Hepatocyte (in vitro differentiated cells): ENCODE data around the gene DDX5. TPM values are rescaled to one million over a fixed set of nuclear protein-coding genes. Genes with fewer than 3 reads are reported as not detected.

Experiments
- DNase-seq: peaks from one replicate; pipeline ENCODE4 v3.0.0-alpha.2; 2016; ENCODE audit warnings: low spot score
- H2AFZ ChIP-seq: fragments of 200-600 bp; sonication (generic); 2 replicates; pipeline ENCODE4 v1.6.0; 2016; ENCODE audit warnings: antibody characterized with exemption, mild to moderate bottlenecking
- H3K27ac ChIP-seq: fragments of 200-600 bp; sonication (generic); 2 replicates; pipeline ENCODE4 v1.5.1; 2016; ENCODE audit warnings: mild to moderate bottlenecking
- H3K27me3 ChIP-seq: fragments of 200-600 bp; sonication (generic); 2 replicates; pipeline ENCODE4 v1.6.1; 2016
- H3K36me3 ChIP-seq: fragments of 200-600 bp; sonication (generic); replicated peaks from 2 replicates; pipeline ENCODE4 v1.5.1; 2016; ENCODE audit warnings: low read depth; ENCODE audit not compliant: insufficient read depth
- H3K4me1 ChIP-seq: fragments of 200-600 bp; sonication (generic); 2 replicates; pipeline ENCODE4 v1.5.1; 2016; ENCODE audit warnings: mild to moderate bottlenecking, moderate library complexity; ENCODE audit not compliant: insufficient read depth
- H3K4me2 ChIP-seq: fragments of 200-600 bp; sonication (generic); 2 replicates; pipeline ENCODE4 v1.6.0; 2016
- H3K4me3 ChIP-seq: fragments of 200-600 bp; sonication (generic); 2 replicates; pipeline ENCODE4 v1.5.1; 2016; ENCODE audit warnings: mild to moderate bottlenecking
- H3K79me2 ChIP-seq: fragments of 200-600 bp; sonication (generic); 2 replicates; pipeline ENCODE4 v1.6.0; 2017; ENCODE audit warnings: mild to moderate bottlenecking
- H3K9me2 ChIP-seq: fragments of 200-600 bp; sonication (generic); replicated peaks from 2 replicates; pipeline ENCODE4 v1.6.0; 2017; ENCODE audit warnings: mild to moderate bottlenecking; ENCODE audit not compliant: insufficient read depth
- H3K9me3 ChIP-seq: fragments of 200-600 bp; sonication (generic); 2 replicates; pipeline ENCODE4 v1.5.1; 2016; ENCODE audit warnings: low read depth, mild to moderate bottlenecking
- H4K20me1 ChIP-seq: fragments of 200-600 bp; sonication (generic); 2 replicates; pipeline ENCODE4 v1.6.0; 2016; ENCODE audit warnings: mild to moderate bottlenecking; ENCODE audit not compliant: insufficient read depth, poor library complexity, severe bottlenecking
- CTCF ChIP-seq: fragments of 200-600 bp; sonication (generic); IDR thresholded peaks from 2 replicates; pipeline ENCODE4 v1.5.1; 2016; ENCODE audit warnings: antibody characterized with exemption, mild to moderate bottlenecking; ENCODE audit not compliant: poor library complexity
- EZH2 ChIP-seq: fragments of 200-600 bp; sonication (generic); IDR thresholded peaks from 2 replicates; pipeline ENCODE4 v1.6.1; 2016; ENCODE audit warnings: antibody characterized with exemption, mild to moderate bottlenecking, borderline replicate concordance
- EZH2phosphoT487 ChIP-seq: fragments of 200-600 bp; sonication (generic); IDR thresholded peaks from one replicate; pipeline ENCODE4 v1.6.1; 2018; ENCODE audit warnings: antibody characterized with exemption, mild to moderate bottlenecking, low read depth, moderate library complexity; ENCODE audit not compliant: unreplicated experiment, severe bottlenecking
- WGBS: methylation state at CpG from one replicate; pipeline ENCODE4 v1.1.6; 2016; ENCODE audit warnings: low lambda C conversion rate; ENCODE audit errors: missing lambda C conversion rate; 5-methylcytosine and 5-hydroxymethylcytosine counted together
- polyA plus RNA-seq: library from polyadenylated mRNA; unstranded; fragments of >200 nt; fragmentation: Nextera tagmentation; extraction: Ambion mirVana; gene quantifications from 2 replicates; pipeline ENCODE4 v1.2.1, GENCODE V29; 2016
- total RNA-seq: library from RNA; depleted of rRNA; stranded (reverse); fragments of >200 nt; gene quantifications from 2 replicates; pipeline ENCODE4 v1.2.3, GENCODE V29; 2014

The DDX5 gene
- total and polyA plus RNA-seq, 2 experiments from 2014 or later = 513 to 786 TPM

- H4K20me1 ChIP-seq = no peaks in the 10 kb centered on the region
- no peaks in the 10 kb centered on the region for H3K27me3 ChIP-seq
- no peaks in the 10 kb centered on the region for H3K9me3 ChIP-seq
- H2AFZ ChIP-seq = no peak overlapping the region
- H3K79me2 ChIP-seq = no peaks in the 10 kb centered on the region
- no peaks in the 10 kb centered on the region for H3K9me2 ChIP-seq
- H3K4me1 ChIP-seq = no peaks in the 10 kb centered on the region
- 93% methylated on average over 6 of the region's 6 CpGs for WGBS
- H3K4me2 ChIP-seq = no peak overlapping the region
- no peak for DNase-seq
- no peak overlapping the region for H3K4me3 ChIP-seq
- TF ChIP-seq CTCF = no peak
- no peak for TF ChIP-seq EZH2phosphoT487
- TF ChIP-seq EZH2 = no peak
- no peak overlapping the region for H3K27ac ChIP-seq
- H3K36me3 ChIP-seq = peaks cover 6% of the 10 kb centered on the region
Measured at GRCh38 chr17:64535357-64535756, 29.3 kb upstream of the DDX5 start.

- 89% methylated on average over 3 of the region's 3 CpGs for whole genome bisulfite sequencing
- Histone ChIP-seq H3K4me1 (no peaks in the 10 kb centered on the region), H4K20me1 (no peaks in the 10 kb centered on the region), H3K4me2 (no peak overlapping the region), H3K9me3 (no peaks in the 10 kb centered on the region), H3K36me3 (peaks cover 6% of the 10 kb centered on the region), H3K27me3 (no peaks in the 10 kb centered on the region), H3K79me2 (no peaks in the 10 kb centered on the region), H2AFZ (no peak overlapping the region), H3K4me3 (no peak overlapping the region), H3K9me2 (no peaks in the 10 kb centered on the region), H3K27ac (no peak overlapping the region)
- no peak for DNase-seq
- TF ChIP-seq EZH2 (no peak), CTCF (peak; percentile 6)
Measured at GRCh38 chr17:64534187-64534586, 28.1 kb upstream of the DDX5 start.

- no peak overlapping the region for H2AFZ ChIP-seq
- H3K27ac ChIP-seq = no peak overlapping the region
- H3K36me3 ChIP-seq = peaks cover 6% of the 10 kb centered on the region
Measured at GRCh38 chr17:64533784-64534183, 27.7 kb upstream of the DDX5 start.

More at GRCh38 chr17:64533784-64534183, 27.7 kb upstream of the DDX5 start:
- no peak for DNase-seq
- Histone ChIP-seq H3K79me2 (no peaks in the 10 kb centered on the region), H3K4me2 (no peak overlapping the region), H3K4me3 (no peak overlapping the region), H3K9me2 (no peaks in the 10 kb centered on the region), H3K27me3 (no peaks in the 10 kb centered on the region), H3K9me3 (no peaks in the 10 kb centered on the region), H4K20me1 (no peaks in the 10 kb centered on the region), H3K4me1 (no peaks in the 10 kb centered on the region)
- WGBS = 93% methylated on average over 2 of the region's 2 CpGs
- no peak for TF ChIP-seq EZH2
- no peak for TF ChIP-seq EZH2phosphoT487
- TF ChIP-seq CTCF = no peak
